Measurements from ENCODE around the gene RYR3. TPM values are rescaled to one million over a fixed set of nuclear protein-coding genes. Genes with fewer than 3 reads are reported as not detected.

Gene RYR3
- total and polyA plus RNA-seq, 2 of the 13 experiments (the other 11 are each of a cell fraction or from before 2014, with no cell fraction given), result not detected

- intact Hi-C loops (cut with micrococcal nuclease; ENCODE audit: unreplicated experiment), result no loop called here
- WGBS (ENCODE audit: low lambda C conversion rate), result 96% methylated on average over 3 of the region's 3 CpGs
- in situ Hi-C loops (cut with HindIII; ENCODE audit: extremely low pct_ligation_motif_present, low pct_unique_long_range_greater_than_20kb), result no loop called here
- no peak for FAIRE-seq
- Histone ChIP-seq H3K27me3 (ENCODE audit: control insufficient read depth in 1 of 2, insufficient read depth in 2 of 2, low read length in 2 of 2) (no peaks in the 10 kb centered on the region), H3K79me2 (ENCODE audit: insufficient read depth, low read length) (no peaks in the 10 kb centered on the region), H3K4me1 (ENCODE audit: insufficient read depth, low read length) (no peaks in the 10 kb centered on the region), H3K27ac (ENCODE audit: extremely low read length, insufficient read depth, low read length) (no peak overlapping the region), H4K20me1 (ENCODE audit: insufficient read depth, low read length) (no peaks in the 10 kb centered on the region), H3K4me2 (ENCODE audit: low read depth, low read length) (no peak overlapping the region), H3K9me3 (ENCODE audit: low read length) (no peaks in the 10 kb centered on the region), H3K9ac (ENCODE audit: insufficient read depth, low read depth, low read length) (no peak overlapping the region), H3K36me3 (replicated peaks in 1 of 2; ENCODE audit: control insufficient read depth in 1 of 2, insufficient read depth in 2 of 2, low read length in 2 of 2) (peaks cover 0 to 1% of the 10 kb centered on the region in 2 experiments; a peak in 1 of 5 replicates), H3K4me3 (replicated peaks in 1 of 3; ENCODE audit: insufficient read depth in 1 of 3, low read depth in 2 of 3, low read length in 3 of 3) (no peak overlapping the region), H2AFZ (ENCODE audit: low read length) (no peak overlapping the region)
- no TSS peak for BruUV-seq (replicated peaks)
- no peak for ATAC-seq
- TF ChIP-seq ZNF558 (CRISPR knock-in tag; IDR thresholded peaks at IDR 0.05; ENCODE audit: borderline replicate concordance), result no peak
- TF ChIP-seq ZNF24 (IDR thresholded peaks at IDR 0.05), result no peak
- no peak for TF ChIP-seq ZXDC (CRISPR knock-in tag; IDR thresholded peaks at IDR 0.05)
- TF ChIP-seq EEA1 (CRISPR knock-in tag; IDR thresholded peaks at IDR 0.05; ENCODE audit: borderline replicate concordance), result no peak
- no peak for TF ChIP-seq SMC3 (IDR thresholded peaks at IDR 0.05; ENCODE audit: low read length)
- no peak for TF ChIP-seq KMT2B (CRISPR knock-in tag; IDR thresholded peaks at IDR 0.05)
- no peak for TF ChIP-seq HMGXB4 (CRISPR knock-in tag; IDR thresholded peaks at IDR 0.05; ENCODE audit: borderline replicate concordance in 1 of 2, low read depth in 1 of 2)
- ChIA-PET POLR2A (no interaction called here), CTCF (ENCODE audit: low intra/inter-chr PET ratio, low total read pairs) (no interaction called here)
- DNase-seq (ENCODE audit: low spot score), result no peak
Observed at GRCh38 chr15:33860754-33861153, 550.0 kb downstream of the RYR3 start.

Data from HepG2 (cell line).